Measurements from ENCODE around the gene DDIT3.
"Not testable (repeated sequence)": the region's sequence is repeated elsewhere in the genome, so short reads cannot be mapped to it uniquely, and the experiment has no call there.

DNA sequence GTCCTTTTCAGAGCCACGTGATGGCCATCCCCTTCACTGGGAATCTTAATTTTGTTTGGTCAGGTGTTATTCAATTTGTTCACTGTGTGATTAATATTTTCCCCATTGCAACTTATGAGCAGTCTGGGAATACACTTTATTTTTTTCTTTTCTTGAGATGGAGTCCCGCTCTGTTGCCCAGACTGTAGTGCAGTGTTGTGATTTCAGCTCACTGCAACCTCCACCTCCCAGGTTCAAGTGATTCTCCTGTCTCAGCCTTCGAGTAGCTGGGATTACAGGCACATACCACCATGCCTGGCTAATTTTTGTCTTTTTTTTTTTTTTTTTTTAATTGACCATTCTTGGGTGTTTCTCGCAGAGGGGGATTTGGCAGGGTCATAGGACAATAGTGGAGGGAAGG is 13.8 kb downstream of the DDIT3 start:
- TF ChIP-seq POLR2A (IDR thresholded peaks at IDR 0.05; ENCODE audit: low read depth, low read length); TAF1 (IDR thresholded peaks at IDR 0.05; ENCODE audit: borderline replicate concordance, low read depth, low read length): not testable (repeated sequence)

All from GM12892 (cell line).